Natural killer cell (primary cell): ENCODE data around the gene ASTN2. TPM values are rescaled to one million over a fixed set of nuclear protein-coding genes. Genes with fewer than 3 reads are reported as not detected.

Experiments used
- ATAC-seq, 3 donors: fragments of 150-1000 bp in 2 of 3; fragments of 200-7000 bp in 1 of 3; cut with Tn5 transposase; 1 replicate in 1 of 3; 2 replicates in 2 of 3; pipeline ENCODE4 v1.10.0; 2021; ENCODE audit warnings: mild to moderate bottlenecking in 2 of 3, moderate library complexity in 2 of 3
- DNase-seq, 2 donors: peaks; one replicate each; pipeline versions ENCODE4 v3.0.0 to v3.0.0-alpha.2; 2013 to 2021; ENCODE audit warnings: mixed read lengths in 1 of 2
- H3K27ac ChIP-seq: one replicate; pipeline ENCODE4 v1.5.1; 2013; ENCODE audit warnings: mild to moderate bottlenecking, low read length
- H3K27me3 ChIP-seq: one replicate; pipeline ENCODE4 v1.6.1; 2013; ENCODE audit warnings: low read length; ENCODE audit not compliant: control insufficient read depth, insufficient read depth
- H3K36me3 ChIP-seq: one replicate; pipeline ENCODE4 v1.6.1; 2013; ENCODE audit warnings: low read length; ENCODE audit not compliant: control insufficient read depth, insufficient read depth
- H3K4me1 ChIP-seq: one replicate; pipeline ENCODE4 v1.6.1; 2013; ENCODE audit warnings: low read length; ENCODE audit not compliant: control insufficient read depth, insufficient read depth
- H3K4me3 ChIP-seq: one replicate; pipeline ENCODE4 v1.5.1; 2013; ENCODE audit warnings: low read length
- H3K9me3 ChIP-seq: one replicate; pipeline ENCODE4 v1.6.1; 2013; ENCODE audit warnings: low read length; ENCODE audit not compliant: control insufficient read depth, insufficient read depth
- H3K27ac Mint-ChIP-seq, 2 donors: one replicate each; pipeline ENCODE4 v1.8.0; 2022; ENCODE audit warnings: mild to moderate bottlenecking in 2 of 2, mixed read lengths in 2 of 2, moderate library complexity in 1 of 2
- H3K27me3 Mint-ChIP-seq, 2 donors: one replicate each; pipeline ENCODE4 v1.8.0; 2022; ENCODE audit warnings: low read depth in 2 of 2, mixed read lengths in 2 of 2
- H3K36me3 Mint-ChIP-seq: one replicate; pipeline ENCODE4 v1.8.0; 2022; ENCODE audit warnings: mixed read lengths
- H3K4me1 Mint-ChIP-seq, 2 donors: one replicate each; pipeline ENCODE4 v1.8.0; 2022; ENCODE audit warnings: mixed read lengths in 2 of 2
- H3K4me3 Mint-ChIP-seq: one replicate; pipeline ENCODE4 v1.8.0; 2022; ENCODE audit warnings: mild to moderate bottlenecking, moderate library complexity, mixed read lengths
- H3K9me3 Mint-ChIP-seq, 2 donors: one replicate each; pipeline ENCODE4 v1.8.0; 2022; ENCODE audit warnings: mixed read lengths in 2 of 2
- CTCF ChIP-seq: fragments of 200-600 bp; IDR thresholded peaks from one replicate; pipeline ENCODE4 v1.8.0; 2022; ENCODE audit warnings: antibody characterized with exemption
- WGBS: methylation state at CpG from one replicate; pipeline ENCODE4 v1.1.7; 2013; ENCODE audit warnings: missing lambda C conversion rate; ENCODE audit not compliant: insufficient coverage; 5-methylcytosine and 5-hydroxymethylcytosine counted together
- intact Hi-C: fragments of 100-400 bp; cut with micrococcal nuclease; formaldehyde crosslinking; loops from one replicate; pipeline ENCODE4 v1.14.2; 2022
- total RNA-seq, 4 donors: library from RNA; stranded (reverse); fragments of 120-200 nt in 1 of 4; gene quantifications; one replicate each; pipeline versions ENCODE4 v1.2.3 to v1.2.4, GENCODE V29; 2013 to 2022

The ASTN2 gene
- total RNA-seq, 3 donors from 2014 or later (not counting 1 experiment from before 2014, with no cell fraction given) = 3.0 to 3.5 (median 3.2) TPM

GRCh38 chr9:116434314-116434713, 980.5 kb downstream of the ASTN2 start:
- H3K27me3 Mint-ChIP-seq = no peaks in the 10 kb centered on the region
- H3K9me3 Mint-ChIP-seq = peaks cover 3 to 5% of the 10 kb centered on the region in 2 donors
- H3K27ac Mint-ChIP-seq = no peak overlapping the region
- H3K9me3 ChIP-seq = no peaks in the 10 kb centered on the region
- no peak overlapping the region for H3K27ac ChIP-seq
- no peak for TF ChIP-seq CTCF
- no peak for ATAC-seq
- H3K4me3 Mint-ChIP-seq = no peak overlapping the region
- intact Hi-C loops = no loop called here
- H3K4me1 Mint-ChIP-seq = no peaks in the 10 kb centered on the region
- H3K4me3 ChIP-seq = no peak overlapping the region
- no peaks in the 10 kb centered on the region for H3K4me1 ChIP-seq
- H3K36me3 ChIP-seq = no peaks in the 10 kb centered on the region
- no peak for DNase-seq
- 79% methylated on average over 4 of the region's 4 CpGs for WGBS
- no peaks in the 10 kb centered on the region for H3K36me3 Mint-ChIP-seq
- no peaks in the 10 kb centered on the region for H3K27me3 ChIP-seq

GRCh38 chr9:116432051-116432450, 982.8 kb downstream of the ASTN2 start:
- no peak for TF ChIP-seq CTCF
- H3K36me3 ChIP-seq = no peaks in the 10 kb centered on the region
- no peak for ATAC-seq
- no peak for DNase-seq
- H3K4me3 Mint-ChIP-seq = no peak overlapping the region
- no peak overlapping the region for H3K27ac Mint-ChIP-seq
- WGBS = no CpG with 5 or more reads among the region's 1 CpG
- no peak overlapping the region for H3K27ac ChIP-seq
- no peaks in the 10 kb centered on the region for H3K4me1 Mint-ChIP-seq
- intact Hi-C loops = no loop called here
- peaks cover 10 to 11% of the 10 kb centered on the region in 2 donors for H3K9me3 Mint-ChIP-seq
- H3K4me1 ChIP-seq = no peaks in the 10 kb centered on the region
- no peaks in the 10 kb centered on the region for H3K36me3 Mint-ChIP-seq
- no peaks in the 10 kb centered on the region for H3K27me3 Mint-ChIP-seq
- no peaks in the 10 kb centered on the region for H3K27me3 ChIP-seq
- H3K4me3 ChIP-seq = no peak overlapping the region
- no peaks in the 10 kb centered on the region for H3K9me3 ChIP-seq

GRCh38 chr9:116430849-116431248, 984.0 kb downstream of the ASTN2 start:
- Histone ChIP-seq H3K27me3 (no peaks in the 10 kb centered on the region), H3K9me3 (no peaks in the 10 kb centered on the region), H3K36me3 (no peaks in the 10 kb centered on the region), H3K27ac (no peak overlapping the region), H3K4me1 (no peaks in the 10 kb centered on the region), H3K4me3 (no peak overlapping the region)
- Mint-ChIP-seq H3K4me1 (no peaks in the 10 kb centered on the region), H3K36me3 (no peaks in the 10 kb centered on the region), H3K27me3 (no peaks in the 10 kb centered on the region), H3K27ac (no peak overlapping the region), H3K9me3 (peaks cover 10 to 11% of the 10 kb centered on the region in 2 donors), H3K4me3 (no peak overlapping the region)
- DNase-seq (no peak), ATAC-seq (no peak)
- no peak for TF ChIP-seq CTCF
- intact Hi-C loops = no loop called here
- WGBS = 81% methylated on average over 3 of the region's 3 CpGs

GRCh38 chr9:116425244-116425643, 989.6 kb downstream of the ASTN2 start:
- peaks cover 8 to 10% of the 10 kb centered on the region in 2 donors for H3K9me3 Mint-ChIP-seq
- Histone ChIP-seq H3K36me3 (no peaks in the 10 kb centered on the region), H3K9me3 (no peaks in the 10 kb centered on the region), H3K4me1 (no peaks in the 10 kb centered on the region), H3K27ac (no peak overlapping the region), H3K4me3 (no peak overlapping the region), H3K27me3 (no peaks in the 10 kb centered on the region)
- WGBS = 89% methylated on average over 2 of the region's 2 CpGs
- no peak for ATAC-seq
- intact Hi-C loops = no loop called here
- no peak for TF ChIP-seq CTCF
- no peak overlapping the region for H3K27ac Mint-ChIP-seq
- H3K4me3 Mint-ChIP-seq = no peak overlapping the region
- DNase-seq = no peak
- no peaks in the 10 kb centered on the region for H3K36me3 Mint-ChIP-seq
- H3K27me3 Mint-ChIP-seq = no peaks in the 10 kb centered on the region
- no peaks in the 10 kb centered on the region for H3K4me1 Mint-ChIP-seq
